CD4-positive, alpha-beta T cell (primary cell): ENCODE results near the gene ETFB. TPM values are rescaled to one million over a fixed set of nuclear protein-coding genes. Genes with fewer than 3 reads are reported as not detected.

Experiments used
- ATAC-seq: fragments of 200-7000 bp; cut with Tn5 transposase; one replicate; pipeline ENCODE4 v1.10.0; 2022; ENCODE audit warnings: mild to moderate bottlenecking; ENCODE audit not compliant: poor library complexity
- CTCF ChIA-PET: fragments of 350-600 bp; sonication (Branson Sonifier 250); formaldehyde crosslinking; loops from one replicate; lab custom pipeline; 2021; ENCODE audit warnings: antibody characterized with exemption, inconsistent platforms; lab: Charles Lee
- POLR2A ChIA-PET: fragments of 350-600 bp; sonication (Branson Sonifier 250); formaldehyde crosslinking; loops from one replicate; lab custom pipeline; 2021; ENCODE audit warnings: antibody characterized with exemption, inconsistent platforms; lab: Charles Lee
- DNase-seq, 14 experiments: peaks; one replicate each; pipeline ENCODE4 v3.0.0-alpha.2; 2013 to 2020; ENCODE audit warnings: mixed read lengths in 2 of 14
- H3K27ac ChIP-seq, 2 donors: one replicate each; pipeline versions ENCODE4 v1.5.1 to v1.7.0; 2013; ENCODE audit warnings: low read length in 2 of 2, low read depth in 1 of 2, mild to moderate bottlenecking in 1 of 2
- H3K27me3 ChIP-seq, 2 experiments: 1 replicate in 1 of 2; 2 replicates in 1 of 2; pipeline versions ENCODE4 v1.6.1 to v1.7.0; 2013; ENCODE audit warnings: low read length in 2 of 2, control low read depth in 1 of 2, mild to moderate bottlenecking in 1 of 2, moderate library complexity in 1 of 2; ENCODE audit not compliant: insufficient read depth in 2 of 2, control insufficient read depth in 1 of 2
- H3K36me3 ChIP-seq: one replicate; pipeline ENCODE4 v1.6.1; 2013; ENCODE audit warnings: low read length, control low read depth; ENCODE audit not compliant: insufficient read depth
- H3K4me1 ChIP-seq: one replicate; pipeline ENCODE4 v1.6.1; 2013; ENCODE audit warnings: low read length, control low read depth; ENCODE audit not compliant: insufficient read depth
- H3K4me3 ChIP-seq: one replicate; pipeline ENCODE4 v1.5.1; 2013; ENCODE audit warnings: mild to moderate bottlenecking, low read length, moderate library complexity
- H3K9me3 ChIP-seq, 2 experiments: 1 replicate in 1 of 2; 2 replicates in 1 of 2; pipeline versions ENCODE4 v1.6.1 to v1.7.0; 2013; ENCODE audit warnings: low read length in 2 of 2, mild to moderate bottlenecking in 2 of 2, control low read depth in 1 of 2, moderate library complexity in 1 of 2; ENCODE audit not compliant: control insufficient read depth in 1 of 2, insufficient read depth in 1 of 2
- H3K27ac Mint-ChIP-seq: one replicate; pipeline ENCODE4 v1.8.0; 2020; ENCODE audit warnings: mixed read lengths
- H3K27me3 Mint-ChIP-seq: one replicate; pipeline ENCODE4 v1.8.0; 2021; ENCODE audit warnings: mixed read lengths
- H3K36me3 Mint-ChIP-seq: one replicate; pipeline ENCODE4 v1.8.0; 2021; ENCODE audit warnings: low read depth, mixed read lengths
- H3K4me1 Mint-ChIP-seq: one replicate; pipeline ENCODE4 v1.8.0; 2021; ENCODE audit warnings: low read depth, mixed read lengths
- H3K4me3 Mint-ChIP-seq: one replicate; pipeline ENCODE4 v1.8.0; 2020; ENCODE audit warnings: mild to moderate bottlenecking, mixed read lengths
- H3K9me3 Mint-ChIP-seq: one replicate; pipeline ENCODE4 v1.8.0; 2020; ENCODE audit warnings: mixed read lengths
- intact Hi-C, 2 experiments: fragments of 100-400 bp; cut with DNase I in 1 of 2; cut with micrococcal nuclease in 1 of 2; formaldehyde crosslinking; loops; one replicate each; pipeline versions ENCODE4 v1.15.1 to v1.9.0; 2023 to 2025; cut with DNase I, micrococcal nuclease
- total RNA-seq, 174 experiments: library from RNA in 2 of 174; stranded (reverse) in 2 of 174; gene quantifications; one replicate each; pipeline ENCODE4 v1.2.3 and lab custom pipeline; 2021 to 2026
- TF ChIP-seq, protein P1 (sequence below): fragments of 200-600 bp; IDR thresholded peaks from one replicate; pipeline ENCODE4 v1.8.0; 2022; ENCODE audit warnings: antibody characterized with exemption, mild to moderate bottlenecking

The ETFB gene
- total RNA-seq, 2 experiments from 2014 or later = 29.7 to 30.1 TPM

- POLR2A ChIA-PET = interaction anchor here (1.2 kb wide), 1 partner anchor 11 kb away, joined by 3 read pairs; no protein-coding TSS in a partner anchor
- peaks cover 20% of the 10 kb centered on the region for H3K4me1 Mint-ChIP-seq
These were observed 14.8 kb downstream of the ETFB start for GRCh38 chr19:51351266-51351990.

DNA sequence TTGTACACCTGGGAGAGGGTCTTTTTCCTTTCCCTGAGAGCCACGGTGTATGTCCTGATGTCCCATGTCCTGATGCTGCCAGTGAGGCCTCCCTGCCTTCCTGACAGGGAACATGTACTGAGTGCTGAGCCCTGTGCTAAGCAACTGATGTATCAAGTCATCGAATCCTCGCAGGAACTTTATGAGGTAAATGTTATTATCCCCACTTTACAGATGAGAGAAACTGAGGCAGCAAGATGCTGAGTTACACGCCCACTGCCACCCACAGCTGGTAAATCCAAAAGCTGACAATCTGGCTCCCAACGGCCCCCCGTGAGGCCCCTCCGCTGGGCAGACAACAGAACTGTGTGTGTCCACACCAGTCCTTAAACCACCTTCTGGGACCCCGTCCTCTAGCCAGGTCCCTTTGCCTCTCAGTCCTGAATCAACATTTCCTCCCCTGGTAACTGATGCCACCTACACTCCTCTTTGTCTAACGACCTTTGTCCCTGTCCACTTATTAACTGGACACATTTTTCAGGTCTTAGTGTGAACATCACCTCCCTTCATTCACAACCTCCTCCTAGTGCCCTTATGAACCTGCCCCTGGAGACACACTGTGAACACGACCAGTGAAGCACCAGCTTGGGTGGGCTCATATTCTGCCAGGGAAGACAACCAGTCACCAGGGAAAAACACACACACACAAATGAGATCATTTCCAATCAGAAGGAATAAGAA lies 18.8 kb downstream of the ETFB start:
- no peak for DNase-seq
- Mint-ChIP-seq H3K4me3 (no peak overlapping the region), H3K27ac (no peak overlapping the region), H3K36me3 (peaks cover 51% of the 10 kb centered on the region), H3K9me3 (no peaks in the 10 kb centered on the region), H3K4me1 (no peaks in the 10 kb centered on the region), H3K27me3 (no peaks in the 10 kb centered on the region)
- H3K36me3 ChIP-seq = peaks cover 45% of the 10 kb centered on the region
- intact Hi-C loops = no loop called here
- CTCF ChIA-PET = no interaction called here
- ATAC-seq = no peak
- POLR2A ChIA-PET = no interaction called here
- H3K4me1 ChIP-seq = no peaks in the 10 kb centered on the region
- TF ChIP-seq, protein P1, sequence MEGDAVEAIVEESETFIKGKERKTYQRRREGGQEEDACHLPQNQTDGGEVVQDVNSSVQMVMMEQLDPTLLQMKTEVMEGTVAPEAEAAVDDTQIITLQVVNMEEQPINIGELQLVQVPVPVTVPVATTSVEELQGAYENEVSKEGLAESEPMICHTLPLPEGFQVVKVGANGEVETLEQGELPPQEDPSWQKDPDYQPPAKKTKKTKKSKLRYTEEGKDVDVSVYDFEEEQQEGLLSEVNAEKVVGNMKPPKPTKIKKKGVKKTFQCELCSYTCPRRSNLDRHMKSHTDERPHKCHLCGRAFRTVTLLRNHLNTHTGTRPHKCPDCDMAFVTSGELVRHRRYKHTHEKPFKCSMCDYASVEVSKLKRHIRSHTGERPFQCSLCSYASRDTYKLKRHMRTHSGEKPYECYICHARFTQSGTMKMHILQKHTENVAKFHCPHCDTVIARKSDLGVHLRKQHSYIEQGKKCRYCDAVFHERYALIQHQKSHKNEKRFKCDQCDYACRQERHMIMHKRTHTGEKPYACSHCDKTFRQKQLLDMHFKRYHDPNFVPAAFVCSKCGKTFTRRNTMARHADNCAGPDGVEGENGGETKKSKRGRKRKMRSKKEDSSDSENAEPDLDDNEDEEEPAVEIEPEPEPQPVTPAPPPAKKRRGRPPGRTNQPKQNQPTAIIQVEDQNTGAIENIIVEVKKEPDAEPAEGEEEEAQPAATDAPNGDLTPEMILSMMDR = no peak
- no peak overlapping the region for H3K4me3 ChIP-seq
- no peaks in the 10 kb centered on the region for H3K9me3 ChIP-seq
- H3K27ac ChIP-seq = no peak overlapping the region
- no peaks in the 10 kb centered on the region for H3K27me3 ChIP-seq

More at GRCh38 chr19:51351266-51351990, 14.8 kb downstream of the ETFB start:
- Histone ChIP-seq H3K4me1 (peaks cover 8% of the 10 kb centered on the region), H3K4me3 (no peak overlapping the region), H3K9me3 (no peaks in the 10 kb centered on the region), H3K27ac (no peak overlapping the region), H3K27me3 (no peaks in the 10 kb centered on the region), H3K36me3 (peaks cover 34% of the 10 kb centered on the region)
- TF ChIP-seq, protein P1 = no peak
- no peak overlapping the region for H3K4me3 Mint-ChIP-seq
- H3K27ac Mint-ChIP-seq = no peak overlapping the region
- intact Hi-C loops = no loop called here
- no peaks in the 10 kb centered on the region for H3K27me3 Mint-ChIP-seq
- peaks cover 46% of the 10 kb centered on the region for H3K36me3 Mint-ChIP-seq
- ATAC-seq (no peak), DNase-seq (no peak)
- H3K9me3 Mint-ChIP-seq = no peaks in the 10 kb centered on the region
- CTCF ChIA-PET = no interaction called here

DNA sequence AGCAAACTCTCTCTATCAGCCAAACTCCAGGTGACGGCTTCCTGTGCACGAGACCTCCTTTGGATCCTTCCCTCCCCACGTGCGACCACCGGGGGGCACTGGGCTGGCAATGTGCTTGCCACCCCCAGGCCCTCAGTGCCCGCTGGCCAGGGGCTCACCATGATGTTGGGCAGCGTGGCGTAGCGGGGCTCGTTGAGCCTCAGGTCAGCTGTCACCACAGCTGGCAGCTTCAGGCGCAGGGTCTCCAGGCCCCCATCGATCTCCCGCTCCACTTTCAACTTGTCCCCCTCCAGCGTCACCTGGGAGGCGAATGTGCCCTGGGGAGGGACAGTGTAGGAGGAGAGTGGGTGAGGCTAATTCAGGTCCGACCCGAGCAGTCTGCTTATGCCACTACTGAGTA lies 19.4 kb downstream of the ETFB start:
- Mint-ChIP-seq H3K27ac (no peak overlapping the region), H3K36me3 (peaks cover 45% of the 10 kb centered on the region)
- CTCF ChIA-PET = no interaction called here

More for the DNA sequence above, 19.4 kb downstream of the ETFB start:
- no peaks in the 10 kb centered on the region for H3K4me1 ChIP-seq
- DNase-seq (no peak), ATAC-seq (no peak)
- no peaks in the 10 kb centered on the region for H3K9me3 ChIP-seq
- H3K4me3 ChIP-seq = no peak overlapping the region
- POLR2A ChIA-PET = no interaction called here
- peaks cover 45% of the 10 kb centered on the region for H3K36me3 ChIP-seq
- TF ChIP-seq, protein P1 = no peak
- H3K27me3 ChIP-seq = no peaks in the 10 kb centered on the region
- no peak overlapping the region for H3K27ac ChIP-seq
- H3K9me3 Mint-ChIP-seq = no peaks in the 10 kb centered on the region
- H3K4me1 Mint-ChIP-seq = no peaks in the 10 kb centered on the region
- no peak overlapping the region for H3K4me3 Mint-ChIP-seq
- H3K27me3 Mint-ChIP-seq = no peaks in the 10 kb centered on the region
- intact Hi-C loops = no loop called here
